GM21360 (cell line): ENCODE data around the gene SAMSN1.
"Not testable (repeated sequence)": the region's sequence is repeated elsewhere in the genome, so short reads cannot be mapped to it uniquely, and the experiment has no call there.

ENCODE experiments used
- ATAC-seq: cut with Tn5 transposase; IDR thresholded peaks from one replicate; pipeline ENCODE4 v1.9.1; 2021; ENCODE audit warnings: mild to moderate bottlenecking, moderate library complexity; ENCODE audit not compliant: unreplicated experiment

Gene SAMSN1

DNA sequence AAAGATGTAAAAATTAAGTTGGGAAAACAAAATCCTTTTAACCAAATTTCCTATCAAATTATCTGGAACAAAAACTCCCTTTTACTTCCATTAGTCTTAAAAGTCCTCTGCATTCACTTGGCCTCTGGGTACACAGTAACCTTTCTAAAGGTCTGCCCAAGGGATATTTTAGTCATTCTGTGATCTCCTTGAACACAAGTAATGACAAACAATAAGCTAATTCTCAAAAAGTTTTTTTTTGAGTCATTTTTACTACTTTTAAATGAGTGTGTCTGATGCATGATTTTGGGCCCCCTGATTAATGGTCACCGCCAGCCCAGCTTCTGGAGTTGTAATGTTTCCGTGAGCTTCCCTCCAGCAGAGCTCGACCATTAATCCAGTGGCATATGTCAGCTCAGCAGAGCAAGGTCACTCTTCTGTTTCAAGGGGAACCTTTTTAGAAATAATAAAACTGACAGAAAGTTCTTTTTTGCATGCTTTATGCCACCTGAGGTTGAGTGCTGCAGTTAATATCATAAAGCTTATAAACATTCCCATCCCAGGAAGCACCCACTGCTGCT lies 14.3 kb downstream of the SAMSN1 start:
- no peak for ATAC-seq

DNA sequence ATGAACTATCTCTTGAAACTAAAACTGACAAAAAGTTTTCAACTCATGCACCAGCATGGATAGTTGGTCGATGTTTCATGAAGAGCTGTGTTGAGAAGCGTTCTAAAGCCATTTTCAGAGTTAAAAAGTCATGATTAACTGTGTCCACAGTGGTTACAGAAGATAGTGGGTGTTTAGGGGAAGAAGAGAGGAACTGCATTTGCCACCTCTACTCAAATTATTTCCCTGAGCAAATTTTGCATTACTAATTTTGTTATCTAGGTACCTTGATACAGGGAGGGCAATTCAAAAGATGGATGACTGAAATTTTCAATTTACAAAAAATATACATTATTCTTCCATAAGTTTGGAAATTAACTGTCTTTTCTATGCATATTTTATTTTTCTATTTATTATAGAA lies 15.5 kb downstream of the SAMSN1 start:
- ATAC-seq: no peak

DNA sequence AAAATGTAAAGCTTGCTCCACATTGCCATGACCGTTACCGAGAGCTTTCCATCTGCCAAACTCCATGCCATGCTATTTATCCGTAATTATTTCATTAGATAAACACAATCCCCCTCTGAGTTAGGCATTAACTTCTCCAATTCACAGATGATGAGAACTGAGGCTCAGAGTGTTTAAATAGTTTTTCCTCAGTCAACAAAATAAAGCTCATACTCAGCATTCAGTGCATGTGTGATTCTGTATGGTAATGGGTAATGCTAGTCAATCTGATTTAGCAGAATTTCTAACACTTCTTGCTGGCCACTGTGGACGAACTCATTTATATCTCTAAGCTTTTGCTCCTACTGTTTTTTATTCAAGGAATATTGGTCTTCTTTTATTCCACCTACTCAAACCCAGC lies 17.3 kb downstream of the SAMSN1 start:
- no peak for ATAC-seq

DNA sequence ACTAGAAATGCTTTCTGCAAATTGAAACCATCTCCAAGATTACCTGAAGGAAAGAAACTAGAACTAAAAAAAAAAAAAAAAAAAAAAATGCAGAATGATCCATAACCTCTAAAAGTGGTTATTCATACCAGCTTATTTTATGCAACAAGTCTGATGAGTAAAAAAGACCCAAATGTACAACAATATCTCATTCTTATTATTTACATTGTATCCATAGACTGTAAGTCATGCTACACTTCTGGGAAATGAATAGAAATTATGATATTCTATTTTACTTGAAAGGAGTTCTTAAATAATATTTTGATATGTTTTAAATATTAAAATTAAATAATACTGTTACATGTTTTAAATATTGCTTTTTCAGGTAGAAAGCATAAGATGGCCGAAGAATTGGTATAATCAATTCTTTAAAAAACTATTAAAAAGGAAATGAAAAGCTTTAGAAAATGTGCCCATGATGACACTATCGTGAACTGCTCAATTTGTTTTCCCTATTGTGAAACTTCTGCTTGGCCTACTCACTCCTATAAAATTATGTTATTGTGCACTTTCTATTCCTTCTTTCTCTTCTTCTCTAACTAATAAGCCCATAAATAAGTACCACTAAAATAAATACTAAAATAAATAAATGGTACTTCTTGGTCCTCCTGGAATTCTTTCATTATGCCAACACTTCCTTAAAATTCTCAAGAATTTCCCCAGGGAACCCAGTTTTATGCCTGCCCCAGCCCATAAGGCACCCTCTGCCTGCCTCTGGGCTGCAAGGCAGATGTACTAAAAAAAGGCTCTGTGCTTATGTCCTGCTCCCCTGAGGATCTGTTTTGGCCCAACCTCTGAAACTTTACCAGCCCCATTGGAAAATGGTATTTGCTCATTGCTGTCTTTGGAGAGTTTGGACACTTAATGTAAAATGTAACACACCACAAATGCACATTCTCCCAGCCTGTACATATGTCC lies 18.1 kb downstream of the SAMSN1 start:
- ATAC-seq: no peak

DNA sequence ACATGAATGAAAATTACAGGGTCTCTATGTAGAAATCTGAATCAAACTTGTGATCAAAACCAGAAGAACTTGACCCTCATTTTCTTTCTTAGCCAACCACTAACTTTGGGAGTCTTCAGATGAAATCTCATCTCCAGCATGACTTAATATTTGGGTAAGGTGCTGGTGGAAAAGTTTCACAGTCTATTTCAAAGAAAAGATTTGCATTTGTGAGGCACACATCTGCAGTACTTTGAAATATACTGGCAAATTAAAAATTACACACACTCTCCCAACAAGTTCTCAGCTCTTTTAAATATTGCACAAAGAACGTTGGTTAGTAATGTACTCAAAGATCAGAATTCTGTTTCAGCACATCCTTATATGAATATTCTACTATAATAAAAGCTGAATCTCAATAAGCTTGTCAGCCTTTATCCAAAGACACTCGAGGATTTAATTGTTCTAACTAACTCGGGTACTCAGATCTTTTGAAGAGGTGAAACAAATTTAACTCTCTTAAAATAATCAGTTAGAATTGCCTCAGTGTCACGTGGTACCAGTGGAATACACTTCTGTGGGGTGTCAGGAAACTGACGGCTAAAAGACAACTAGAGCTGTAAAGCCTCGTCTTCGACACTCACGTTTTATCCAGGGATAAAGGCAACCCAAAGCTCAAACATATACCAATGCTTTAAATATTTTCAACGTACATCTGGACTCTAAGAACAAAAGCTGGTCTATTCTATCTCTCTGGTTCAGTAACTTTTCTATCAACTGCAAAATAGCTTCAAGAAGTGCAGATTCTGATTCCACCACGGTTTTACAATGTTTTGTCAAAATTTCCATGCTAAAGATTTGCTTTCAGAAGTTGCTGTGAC lies 19.0 kb downstream of the SAMSN1 start:
- ATAC-seq: no peak

DNA sequence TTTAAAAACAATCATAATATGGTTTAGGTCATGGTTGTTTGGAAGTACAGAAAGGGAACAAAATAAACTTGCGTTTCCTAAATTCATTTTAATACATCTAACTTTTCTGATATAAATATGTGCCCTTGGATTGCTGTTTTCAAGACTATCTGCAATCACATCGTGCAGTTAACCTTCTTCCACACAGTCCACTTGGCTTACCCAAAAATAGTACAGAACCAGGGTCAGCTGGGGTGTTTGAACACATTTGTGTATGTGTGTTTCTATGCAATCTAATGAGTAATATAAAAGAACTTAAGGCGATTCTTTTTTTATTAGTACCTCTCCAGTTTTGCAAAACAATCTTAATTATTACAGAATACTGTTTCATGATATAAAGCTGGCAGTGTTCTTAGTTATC lies 19.9 kb downstream of the SAMSN1 start:
- ATAC-seq: no peak

DNA sequence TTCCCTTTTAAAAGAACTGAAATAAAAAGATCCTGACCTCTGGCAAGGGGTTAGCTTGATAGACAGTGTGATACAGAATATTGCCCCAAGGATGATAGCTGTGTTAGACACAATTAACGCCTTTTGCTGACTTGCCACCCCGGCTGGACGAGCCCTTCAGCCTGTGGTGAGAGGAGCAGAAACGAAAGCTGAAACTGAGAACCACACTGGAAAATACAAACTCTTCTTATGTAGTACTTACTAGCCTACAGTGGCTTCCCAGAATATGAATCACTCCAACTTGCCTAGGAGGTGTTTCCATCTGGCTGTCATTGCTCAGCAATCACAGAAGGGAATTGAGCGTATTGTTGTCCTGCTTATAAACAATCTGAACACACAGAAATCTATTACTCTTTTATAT lies 22.9 kb downstream of the SAMSN1 start:
- peak; percentile 79 for ATAC-seq

DNA sequence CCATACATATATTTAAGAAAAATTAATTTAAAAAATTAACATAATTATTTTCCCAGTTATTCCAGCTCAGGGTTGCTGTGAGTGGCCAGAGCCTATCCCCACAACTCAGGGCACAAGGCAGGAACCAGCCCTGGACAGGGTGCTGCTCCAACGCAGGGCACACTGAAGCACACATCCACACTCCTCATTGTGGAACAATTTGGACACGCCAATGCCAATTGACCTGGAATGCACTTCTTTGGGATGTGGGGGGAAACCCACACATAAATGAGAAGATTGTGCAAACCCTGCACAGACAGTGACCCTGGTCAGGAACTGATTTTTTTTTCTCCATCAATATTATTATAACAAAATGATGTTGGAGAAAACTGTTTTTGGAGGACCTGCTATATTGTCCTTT lies 23.4 kb downstream of the SAMSN1 start:
- no peak for ATAC-seq

DNA sequence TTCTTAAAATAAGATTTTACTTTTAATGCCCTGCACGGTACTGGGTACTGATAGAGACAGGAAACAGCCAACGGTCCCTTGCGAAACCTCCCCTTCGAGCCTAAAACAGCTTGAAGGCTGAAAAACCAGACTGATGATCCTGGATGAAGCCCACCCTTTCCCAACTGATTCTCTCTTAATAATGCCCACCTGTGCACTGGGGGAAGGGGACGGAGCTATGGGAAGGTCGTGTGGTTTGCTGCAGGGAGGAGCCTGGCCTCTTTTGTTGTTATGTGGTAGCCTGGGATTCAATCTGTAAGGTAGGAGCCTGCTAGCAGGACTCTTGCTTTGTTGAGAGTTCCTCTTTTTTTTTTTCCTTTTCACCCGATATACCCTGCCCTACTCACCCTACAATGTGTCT lies 25.6 kb downstream of the SAMSN1 start:
- no peak for ATAC-seq

DNA sequence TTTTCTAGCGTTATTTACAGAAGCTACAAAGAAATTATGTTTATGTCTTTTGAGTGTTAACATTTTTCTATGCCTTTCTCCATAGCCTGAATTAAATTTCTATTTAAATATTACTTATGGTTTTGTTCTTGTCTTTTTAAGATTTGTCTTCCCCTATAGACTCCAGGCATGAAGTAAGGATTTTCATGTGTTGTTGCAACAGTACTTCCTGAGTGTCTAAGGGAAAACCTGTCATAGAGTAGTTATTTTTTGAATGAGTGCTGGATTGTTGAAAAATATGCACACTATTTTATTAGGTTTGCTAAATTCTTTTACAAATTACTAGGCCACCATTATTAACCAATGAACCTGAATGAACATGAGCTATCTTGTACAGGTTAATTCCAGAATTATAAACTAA lies 27.1 kb downstream of the SAMSN1 start:
- ATAC-seq: no peak

DNA sequence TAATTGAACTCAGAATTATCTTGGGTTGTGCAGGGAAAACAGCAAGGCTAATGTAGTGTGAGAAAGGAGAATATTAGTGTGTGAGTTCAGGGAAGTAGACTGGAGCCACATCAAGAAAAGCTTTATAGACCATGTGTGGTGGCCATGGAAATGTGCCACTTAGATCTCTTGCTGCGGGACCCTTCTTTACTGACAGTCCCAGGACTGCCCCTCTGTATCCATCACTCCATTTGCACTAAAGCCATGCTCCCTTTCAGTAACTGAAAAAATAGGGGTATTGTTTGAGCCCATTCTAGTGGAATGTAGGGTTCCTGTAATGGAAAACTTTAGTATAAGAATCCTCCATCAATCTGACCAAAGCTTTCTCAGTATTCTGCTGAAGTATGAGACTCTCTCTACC lies 32.3 kb downstream of the SAMSN1 start:
- ATAC-seq: no peak

DNA sequence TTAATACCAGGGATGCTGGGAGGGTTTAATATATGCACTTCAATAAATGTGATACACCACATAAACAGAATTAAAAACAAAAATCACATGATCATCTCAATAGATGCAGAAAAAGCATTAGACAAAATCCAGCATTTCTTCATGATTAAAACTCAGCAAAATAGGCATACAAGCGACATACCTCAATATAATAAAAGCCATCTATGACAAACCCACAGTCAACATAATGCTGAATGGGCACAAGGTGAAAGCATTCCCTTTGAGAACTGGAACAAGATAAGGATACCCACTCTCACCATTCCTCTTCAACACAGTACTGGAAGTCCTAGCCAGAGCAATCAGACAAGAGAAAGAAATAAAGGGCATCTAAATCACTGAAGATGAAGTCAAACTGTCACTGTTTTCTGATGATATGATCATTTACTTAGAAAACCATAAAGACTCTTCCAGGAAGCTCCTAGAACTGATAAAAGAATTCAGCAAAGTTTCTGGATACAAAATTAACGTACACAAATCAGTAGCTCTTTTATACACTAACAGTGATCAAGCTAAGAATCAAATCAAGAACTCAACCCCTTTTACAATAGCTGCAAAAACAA lies 39.2 kb downstream of the SAMSN1 start:
- not testable (repeated sequence) for ATAC-seq

DNA sequence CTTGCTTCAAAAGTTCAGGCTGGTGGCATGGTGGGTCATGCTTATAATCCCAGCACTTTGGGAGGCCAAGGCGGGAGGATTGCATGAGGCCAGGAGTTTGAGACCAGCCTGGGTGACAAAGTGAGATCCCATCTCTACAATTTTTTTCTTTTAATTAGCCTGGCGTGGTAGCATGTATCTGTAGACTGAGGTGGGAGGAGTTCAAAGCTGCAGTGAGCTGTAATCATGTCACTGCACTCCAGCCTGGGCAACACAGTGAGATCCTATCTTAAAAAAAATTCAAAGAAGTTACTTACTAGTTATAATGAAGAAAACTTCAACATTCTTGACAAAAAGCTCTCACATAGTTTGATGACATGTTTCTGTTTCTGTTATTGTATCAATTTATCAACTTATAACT lies 45.2 kb downstream of the SAMSN1 start:
- no peak for ATAC-seq

DNA sequence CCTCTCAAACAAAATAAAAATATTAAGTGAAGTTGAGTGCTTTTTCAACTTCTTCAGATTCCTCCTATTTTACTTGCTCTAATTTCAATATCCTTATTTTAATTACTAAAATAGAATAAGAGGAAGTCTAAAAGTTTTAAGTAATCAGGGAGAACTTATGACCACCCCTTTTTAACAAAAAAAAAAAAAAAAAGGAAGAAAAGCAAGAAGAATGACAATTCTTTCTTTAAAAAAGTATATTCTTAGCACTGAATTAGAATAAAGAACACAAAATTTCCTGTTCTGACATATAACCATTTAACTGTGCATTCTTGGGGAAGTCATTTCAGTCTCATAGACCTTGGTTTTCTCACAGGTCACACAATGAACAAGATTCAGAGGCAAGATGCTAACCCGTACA lies 46.8 kb downstream of the SAMSN1 start:
- ATAC-seq: no peak

DNA sequence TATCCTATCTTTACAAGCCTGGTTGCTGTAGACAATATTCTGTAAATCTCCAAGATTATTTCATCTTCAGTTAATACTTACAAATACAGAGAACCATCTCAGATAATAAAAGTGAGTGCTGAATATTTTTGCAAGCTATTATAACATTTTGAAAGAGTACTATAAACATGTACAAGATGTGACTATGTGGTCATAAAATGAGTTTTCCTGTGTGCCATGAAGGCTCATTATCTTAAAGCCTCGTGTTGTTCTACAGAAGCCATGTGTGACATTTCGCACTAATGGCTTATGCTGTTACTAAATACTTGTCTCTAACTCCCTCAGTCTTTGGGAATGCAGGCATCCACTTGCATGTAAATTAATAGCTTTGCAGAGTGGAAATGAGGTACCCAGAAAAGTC lies 48.3 kb downstream of the SAMSN1 start:
- ATAC-seq: no peak

DNA sequence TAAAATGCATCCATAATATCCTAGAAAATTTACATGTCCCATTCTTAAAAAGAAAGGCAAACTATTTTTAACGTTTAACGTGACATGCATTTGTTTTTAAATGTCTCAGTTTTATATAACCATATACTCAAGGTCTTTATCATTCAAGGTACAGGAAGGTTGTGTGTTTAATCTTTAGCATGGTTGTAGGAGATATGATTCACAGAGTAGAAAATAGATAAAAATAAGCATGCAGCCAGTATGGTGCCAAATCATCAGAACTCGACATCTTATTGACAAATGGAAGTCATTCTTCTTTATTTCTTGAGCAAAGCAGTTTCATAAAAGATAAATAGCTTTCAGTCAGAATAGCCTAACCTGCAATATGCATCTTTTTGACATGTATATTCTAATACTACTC lies 51.0 kb downstream of the SAMSN1 start:
- no peak for ATAC-seq

DNA sequence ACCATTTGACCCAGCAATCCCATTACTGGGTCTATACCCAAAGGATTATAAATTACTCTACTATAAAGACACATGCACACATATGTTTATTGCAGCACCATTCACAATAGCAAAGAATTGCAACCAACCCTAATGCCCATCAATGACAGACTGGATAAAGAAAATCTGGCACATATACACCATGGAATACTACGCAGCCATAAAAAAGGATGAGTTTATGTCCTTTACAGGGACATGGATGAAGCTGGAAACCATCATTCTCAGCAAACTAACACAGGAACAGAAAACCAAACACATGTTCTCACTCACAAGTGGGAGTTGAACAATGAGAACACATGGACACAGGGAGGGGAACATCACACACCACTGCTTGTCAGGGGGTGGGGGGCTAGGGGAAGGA lies 51.9 kb downstream of the SAMSN1 start:
- not testable (repeated sequence) for ATAC-seq

DNA sequence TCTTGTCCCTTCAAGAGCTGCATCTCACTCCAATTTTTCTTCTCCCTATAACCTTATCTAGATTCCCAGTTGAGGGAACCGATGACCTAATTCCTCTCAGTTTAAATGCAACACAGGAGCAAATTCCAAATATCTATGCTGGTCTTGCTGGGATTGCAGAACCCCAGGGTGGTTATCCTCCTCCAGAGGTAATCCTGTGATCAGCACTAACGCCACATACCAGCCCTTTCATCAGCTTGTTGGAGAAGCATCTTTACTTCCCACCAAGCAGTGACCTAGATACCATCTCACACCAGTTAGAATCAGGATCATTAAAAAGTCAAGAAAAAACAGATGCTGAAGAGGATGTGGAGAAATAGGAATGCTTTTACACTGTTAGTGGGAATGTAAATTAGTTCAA lies 52.4 kb downstream of the SAMSN1 start:
- ATAC-seq: no peak

DNA sequence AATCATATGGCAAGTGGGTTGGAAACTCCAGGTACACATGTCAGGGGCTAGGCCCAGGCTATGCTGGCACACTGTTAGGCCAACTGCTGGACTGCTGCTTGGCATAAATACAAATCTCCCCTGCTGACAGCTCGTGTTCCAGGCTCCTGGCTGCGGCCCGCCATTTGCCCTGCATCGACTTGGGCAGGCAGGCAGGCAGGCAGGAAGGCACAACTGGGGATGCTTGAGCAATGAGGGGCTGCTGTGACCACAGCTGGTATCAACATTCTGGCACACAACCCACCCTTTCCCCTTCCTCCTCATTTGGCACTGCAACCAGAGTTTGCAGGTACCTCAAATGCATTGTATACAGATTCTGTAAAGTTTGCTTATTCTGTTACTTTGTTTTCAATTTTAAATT lies 53.2 kb downstream of the SAMSN1 start:
- ATAC-seq: no peak

DNA sequence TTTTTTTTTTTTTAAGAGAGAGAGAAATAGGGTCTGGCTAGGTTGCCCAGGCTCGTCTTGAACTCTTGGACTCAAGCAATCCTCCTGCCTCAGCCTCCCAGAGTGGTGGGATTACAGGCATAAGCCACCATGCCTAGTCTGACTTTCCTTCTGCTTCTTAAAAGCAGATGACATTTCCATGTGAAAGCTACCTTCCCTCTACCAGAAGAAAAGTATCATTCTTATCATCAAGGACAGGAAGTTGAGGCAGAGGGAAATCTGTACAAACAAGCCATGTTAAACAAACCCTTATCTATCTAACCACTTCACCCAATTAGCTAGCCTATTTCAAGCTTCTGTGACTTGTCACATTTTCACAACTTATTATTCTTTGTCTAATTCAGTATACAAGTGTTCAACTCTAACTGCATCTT lies 54.8 kb downstream of the SAMSN1 start:
- ATAC-seq: no peak

DNA sequence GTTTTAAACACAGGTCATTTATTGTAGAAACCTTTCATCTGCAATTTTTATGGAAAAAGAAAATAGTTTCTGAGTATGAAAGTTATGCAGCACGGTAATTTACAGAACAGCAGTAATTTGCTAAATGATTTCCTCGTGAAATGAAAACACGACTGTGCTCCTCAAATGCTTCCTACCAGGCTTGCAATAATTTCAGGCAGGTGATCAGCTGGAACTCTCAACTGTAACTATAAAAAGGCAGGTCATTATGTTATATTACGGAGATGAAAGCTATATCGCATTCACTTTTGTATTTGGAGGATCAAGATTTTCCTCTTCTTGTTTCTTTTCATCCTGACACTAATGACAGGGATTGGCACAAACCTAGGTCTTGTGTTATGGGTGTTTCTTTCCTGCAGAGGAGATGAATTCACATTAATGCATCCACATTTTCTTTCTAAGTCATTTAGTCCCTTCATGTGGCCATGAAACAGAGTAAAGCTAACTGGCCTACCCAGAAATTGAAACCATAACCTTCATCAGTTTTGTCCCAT lies 57.4 kb downstream of the SAMSN1 start:
- no peak for ATAC-seq
